ENCODE measurements around the gene ZBED4. TPM values are rescaled to one million over a fixed set of nuclear protein-coding genes. Genes with fewer than 3 reads are reported as not detected.

Gene ZBED4
- total RNA-seq, 1 experiment from 2014 or later: 31.5 TPM

- intact Hi-C loops (cut with micrococcal nuclease; ENCODE audit: unreplicated experiment): no loop called here
- H3K4me1 ChIP-seq (ENCODE audit: insufficient read depth, low read length, poor library complexity, severe bottlenecking): no peaks in the 10 kb centered on the region
- BruUV-seq (replicated peaks): no TSS peak
Measured at GRCh38 chr22:49897015-49897684, 43.5 kb downstream of the ZBED4 start.

GRCh38 chr22:49899530-49899929 is 45.9 kb downstream of the ZBED4 start:
- Histone ChIP-seq H3K4me1 (ENCODE audit: insufficient read depth, low read length, poor library complexity, severe bottlenecking) (no peaks in the 10 kb centered on the region), H3K27ac (ENCODE audit: low read depth, low read length, poor library complexity, severe bottlenecking) (no peak overlapping the region), H3K9me3 (ENCODE audit: low read depth, low read length, poor library complexity, severe bottlenecking) (no peaks in the 10 kb centered on the region), H3K36me3 (ENCODE audit: insufficient read depth, low read length, poor library complexity, severe bottlenecking) (peaks cover 28% of the 10 kb centered on the region), H3K27me3 (replicated peaks; ENCODE audit: insufficient read depth, low read depth, low read length, poor library complexity) (no peaks in the 10 kb centered on the region), H3K4me3 (ENCODE audit: low read depth, low read length, poor library complexity, severe bottlenecking) (no peak overlapping the region)
- TF ChIP-seq EZH2 (IDR thresholded peaks at IDR 0.05; ENCODE audit: borderline replicate concordance, low read depth, low read length, poor library complexity, severe bottlenecking) (no peak), CTCF (conservative IDR thresholded peaks at IDR 0.05; ENCODE audit: low read depth, low read length) (no peak)
- DNase-seq (ENCODE audit: low spot score): no peak
- BruUV-seq (replicated peaks): no TSS peak
- intact Hi-C loops (cut with micrococcal nuclease; ENCODE audit: unreplicated experiment): no loop called here
- ChIA-PET CTCF (no interaction called here), POLR2A (ENCODE audit: low non-redundant PET) (no interaction called here)

More at GRCh38 chr22:49897015-49897684, 43.5 kb downstream of the ZBED4 start:
- ChIA-PET POLR2A (ENCODE audit: low non-redundant PET) (no interaction called here), CTCF (no interaction called here)
- Histone ChIP-seq H3K9me3 (ENCODE audit: low read depth, low read length, poor library complexity, severe bottlenecking) (no peaks in the 10 kb centered on the region), H3K4me3 (ENCODE audit: low read depth, low read length, poor library complexity, severe bottlenecking) (no peak overlapping the region), H3K36me3 (ENCODE audit: insufficient read depth, low read length, poor library complexity, severe bottlenecking) (peaks cover 15% of the 10 kb centered on the region), H3K27ac (ENCODE audit: low read depth, low read length, poor library complexity, severe bottlenecking) (no peak overlapping the region), H3K27me3 (replicated peaks; ENCODE audit: insufficient read depth, low read depth, low read length, poor library complexity) (no peaks in the 10 kb centered on the region)
- no peak for DNase-seq (ENCODE audit: low spot score)
- no peak for TF ChIP-seq CTCF (conservative IDR thresholded peaks at IDR 0.05; ENCODE audit: low read depth, low read length)
- no peak for TF ChIP-seq EZH2 (IDR thresholded peaks at IDR 0.05; ENCODE audit: borderline replicate concordance, low read depth, low read length, poor library complexity, severe bottlenecking)

GRCh38 chr22:49900441-49901230 is 47.0 kb downstream of the ZBED4 start:
- ChIA-PET CTCF (no interaction called here), POLR2A (ENCODE audit: low non-redundant PET) (no interaction called here)
- DNase-seq (ENCODE audit: low spot score): no peak
- Histone ChIP-seq H3K4me3 (ENCODE audit: low read depth, low read length, poor library complexity, severe bottlenecking) (no peak overlapping the region), H3K4me1 (ENCODE audit: insufficient read depth, low read length, poor library complexity, severe bottlenecking) (no peaks in the 10 kb centered on the region), H3K36me3 (ENCODE audit: insufficient read depth, low read length, poor library complexity, severe bottlenecking) (peaks cover 32% of the 10 kb centered on the region), H3K27ac (ENCODE audit: low read depth, low read length, poor library complexity, severe bottlenecking) (no peak overlapping the region), H3K9me3 (ENCODE audit: low read depth, low read length, poor library complexity, severe bottlenecking) (no peaks in the 10 kb centered on the region), H3K27me3 (replicated peaks; ENCODE audit: insufficient read depth, low read depth, low read length, poor library complexity) (no peaks in the 10 kb centered on the region)
- intact Hi-C loops (cut with micrococcal nuclease; ENCODE audit: unreplicated experiment): no loop called here
- TF ChIP-seq EZH2 (IDR thresholded peaks at IDR 0.05; ENCODE audit: borderline replicate concordance, low read depth, low read length, poor library complexity, severe bottlenecking): no peak
- TF ChIP-seq CTCF (conservative IDR thresholded peaks at IDR 0.05; ENCODE audit: low read depth, low read length): no peak
- no TSS peak for BruUV-seq (replicated peaks)

Measured in A673 (cell line).